Right lobe of liver (tissue), 4 donors: Measurements from ENCODE around the gene ELMO1.

Experiments used
- CTCF ChIP-seq, 4 donors: fragments of 200-600 bp in 3 of 4; fragments of 450-650 bp in 1 of 4; IDR thresholded peaks; one replicate each; pipeline versions ENCODE4 v1.5.1 to v1.8.0; 2016 to 2022; ENCODE audit warnings: antibody characterized with exemption in 4 of 4, mild to moderate bottlenecking in 2 of 4
- POLR2A ChIP-seq: fragments of 450-650 bp; IDR thresholded peaks from one replicate; pipeline ENCODE4 v1.6.1; 2017; ENCODE audit warnings: antibody characterized with exemption, mild to moderate bottlenecking
- donor health status: DM: no; HTN: no; CAD: no.
- donor health status: DM: no; HTN: no; CAD: no.
- donor health status: DM: no; HTN: yes; CAD: no.

GRCh38 chr7:37420946-37421695 is 27.5 kb downstream of the ELMO1 start:
- TF ChIP-seq CTCF (IDR thresholded peaks at IDR 0.05) (no peak), POLR2A (no peak)
